Sigmoid colon (tissue), 7 donors: ENCODE measurements around the gene CENPU. TPM values are rescaled to one million over a fixed set of nuclear protein-coding genes. Genes with fewer than 3 reads are reported as not detected.

Source experiments
- DNase-seq: peaks from one replicate; pipeline ENCODE4 v3.0.0-alpha.2; 2019
- H3K27ac ChIP-seq, 4 donors: fragments of 200-600 bp; sonication (generic); one replicate each; pipeline ENCODE4 v1.5.1; 2016 to 2019; ENCODE audit warnings: mild to moderate bottlenecking in 1 of 4
- H3K27me3 ChIP-seq, 3 donors: fragments of 200-600 bp; sonication (generic); one replicate each; pipeline ENCODE4 v1.5.1; 2019; ENCODE audit warnings: mild to moderate bottlenecking in 1 of 3
- H3K36me3 ChIP-seq, 4 donors: fragments of 200-600 bp; sonication (generic); one replicate each; pipeline ENCODE4 v1.5.1; 2016 to 2019
- H3K4me1 ChIP-seq, 4 donors: fragments of 200-600 bp; sonication (generic); one replicate each; pipeline ENCODE4 v1.5.1; 2017 to 2019
- H3K4me3 ChIP-seq, 4 donors: fragments of 200-600 bp; sonication (generic); one replicate each; pipeline ENCODE4 v1.5.1; 2017 to 2019; ENCODE audit warnings: mild to moderate bottlenecking in 2 of 4, moderate library complexity in 1 of 4
- H3K9me3 ChIP-seq, 4 donors: fragments of 200-600 bp in 3 of 4; sonication (generic) in 3 of 4; one replicate each; pipeline versions ENCODE4 v1.5.1 to v1.6.1; 2013 to 2019
- CTCF ChIP-seq, 4 experiments: fragments of 450-650 bp in 3 of 4; fragments of 200-600 bp in 1 of 4; IDR thresholded peaks; one replicate each; pipeline ENCODE4 v1.5.1; 2016 to 2019; ENCODE audit warnings: antibody characterized with exemption in 4 of 4, mild to moderate bottlenecking in 3 of 4, moderate library complexity in 2 of 4
- EP300 ChIP-seq, 4 donors: sonication (generic); formaldehyde crosslinking; IDR thresholded peaks; one replicate each; pipeline ENCODE4 v1.6.1; 2017; ENCODE audit warnings: antibody characterized with exemption in 4 of 4
- POLR2A ChIP-seq, 2 donors: fragments of 450-650 bp; IDR thresholded peaks; one replicate each; pipeline ENCODE4 v1.6.1; 2016; ENCODE audit warnings: antibody characterized with exemption in 2 of 2, mild to moderate bottlenecking in 2 of 2, moderate library complexity in 2 of 2
- POLR2AphosphoS5 ChIP-seq, 4 donors: sonication (generic); formaldehyde crosslinking; IDR thresholded peaks; one replicate each; pipeline ENCODE4 v1.6.1; 2017; ENCODE audit warnings: antibody characterized with exemption in 4 of 4
- WGBS, 2 donors: extraction: QIAGEN DNeasy Blood & Tissue Kit; methylation state at CpG; one replicate each; pipeline ENCODE4 v1.1.7; 2013; 5-methylcytosine and 5-hydroxymethylcytosine counted together
- intact Hi-C: fragments of 100-400 bp; cut with DNase I; formaldehyde crosslinking; loops from one replicate; pipeline ENCODE4 v1.15.1; 2023
- polyA plus RNA-seq, 3 donors: library from polyadenylated mRNA; stranded (reverse); fragments of 200-250 nt; gene quantifications; one replicate each; pipeline ENCODE4 v1.2.3, GENCODE V29; 2013
- total RNA-seq, 4 donors: library from RNA; depleted of rRNA; stranded (reverse); fragments of >200 nt; gene quantifications; one replicate each; pipeline ENCODE4 v1.1.0, GENCODE V29; 2016
- donor health status: healthy with polysubstance abuse.
- donor health status: Bipolar disorder and iron deficiency.
- donor health status: healthy.

Gene CENPU
- total and polyA plus RNA-seq, 7 donors, result 0.95 to 14.4 (median 2.8) TPM; not detected in 1

- H3K36me3 ChIP-seq, result peaks cover 0 to 40% (median 0%) of the 10 kb centered on the region in 4 donors
- no peak overlapping the region for H3K4me3 ChIP-seq
Observed at GRCh38 chr4:184689681-184690080, 44.2 kb downstream of the CENPU start.

GRCh38 chr4:184688447-184688846 lies 45.4 kb downstream of the CENPU start:
- peaks cover 0 to 40% (median 0%) of the 10 kb centered on the region in 4 donors for H3K36me3 ChIP-seq
- TF ChIP-seq EP300 (IDR thresholded peaks at IDR 0.05) (no peak), CTCF (IDR thresholded peaks at IDR 0.05) (no peak), POLR2AphosphoS5 (IDR thresholded peaks at IDR 0.05) (no peak), POLR2A (IDR thresholded peaks at IDR 0.05) (no peak)
- 73 to 86% methylated on average over 11 of the region's 11 CpGs for WGBS, 2 donors

More at GRCh38 chr4:184689681-184690080, 44.2 kb downstream of the CENPU start:
- Histone ChIP-seq H3K27ac (no peak overlapping the region), H3K9me3 (no peaks in the 10 kb centered on the region), H3K4me1 (peaks cover 0 to 6% (median 4%) of the 10 kb centered on the region in 4 donors), H3K27me3 (no peaks in the 10 kb centered on the region)
- WGBS, 2 donors, result 58 to 77% methylated on average over 5 of the region's 5 CpGs
- TF ChIP-seq POLR2A (IDR thresholded peaks at IDR 0.05) (no peak), EP300 (IDR thresholded peaks at IDR 0.05) (no peak), CTCF (IDR thresholded peaks at IDR 0.05) (no peak), POLR2AphosphoS5 (IDR thresholded peaks at IDR 0.05) (no peak)
- DNase-seq, result no peak
- intact Hi-C loops, result no loop called here

GRCh38 chr4:184688005-184688404 lies 45.9 kb downstream of the CENPU start:
- no peak for DNase-seq
- Histone ChIP-seq H3K9me3 (no peaks in the 10 kb centered on the region), H3K4me3 (no peak overlapping the region), H3K27me3 (no peaks in the 10 kb centered on the region), H3K27ac (no peak overlapping the region), H3K36me3 (peaks cover 0 to 38% (median 0%) of the 10 kb centered on the region in 4 donors), H3K4me1 (no peaks in the 10 kb centered on the region)
- intact Hi-C loops, result no loop called here
- TF ChIP-seq POLR2A (IDR thresholded peaks at IDR 0.05) (no peak), POLR2AphosphoS5 (IDR thresholded peaks at IDR 0.05) (no peak), EP300 (IDR thresholded peaks at IDR 0.05) (no peak), CTCF (IDR thresholded peaks at IDR 0.05) (no peak)
- WGBS, 2 donors, result 40 to 55% methylated on average over 3 of the region's 3 CpGs

More at GRCh38 chr4:184688447-184688846, 45.4 kb downstream of the CENPU start:
- DNase-seq, result no peak
- H3K27me3 ChIP-seq, result no peaks in the 10 kb centered on the region
- no peaks in the 10 kb centered on the region for H3K4me1 ChIP-seq
- no peaks in the 10 kb centered on the region for H3K9me3 ChIP-seq
- H3K27ac ChIP-seq, result no peak overlapping the region
- H3K4me3 ChIP-seq, result no peak overlapping the region
- intact Hi-C loops, result no loop called here

DNA sequence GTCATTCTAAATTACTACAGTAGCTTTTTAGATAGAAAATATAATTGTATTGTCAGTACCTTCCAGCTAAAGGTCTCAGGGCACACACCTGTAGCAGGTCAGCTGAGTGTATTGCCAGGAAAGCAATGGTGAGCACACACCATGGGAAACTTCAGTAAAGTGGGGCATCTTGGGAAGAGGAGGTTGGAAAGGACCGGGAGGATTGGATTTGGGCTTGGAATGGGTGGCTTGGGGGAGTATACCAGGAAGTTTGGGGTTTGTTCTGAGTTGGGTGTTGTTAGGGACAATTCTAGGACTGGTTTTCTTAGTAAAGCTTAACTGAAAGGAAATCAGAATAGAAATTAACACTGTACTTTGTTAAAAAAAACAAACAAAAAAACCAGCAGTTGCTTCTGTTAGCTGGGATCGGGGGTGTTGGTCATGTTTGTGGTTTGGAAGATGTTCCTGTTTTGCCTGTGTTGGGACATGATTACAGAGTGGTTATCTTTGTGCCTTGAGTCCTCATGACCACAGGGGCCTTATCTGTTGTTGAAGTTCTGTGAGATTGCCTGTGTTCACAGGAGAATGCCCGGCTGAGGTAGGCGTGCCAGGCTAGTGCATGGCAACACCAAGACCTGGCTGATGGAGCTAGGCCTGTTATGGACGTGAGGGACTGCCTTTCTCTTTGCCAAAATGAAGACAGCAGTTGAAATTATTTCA lies 49.3 kb downstream of the CENPU start:
- no peak overlapping the region for H3K27ac ChIP-seq
- H3K27me3 ChIP-seq, result no peaks in the 10 kb centered on the region
- TF ChIP-seq POLR2AphosphoS5 (IDR thresholded peaks at IDR 0.05) (no peak), POLR2A (IDR thresholded peaks at IDR 0.05) (no peak), EP300 (IDR thresholded peaks at IDR 0.05) (no peak), CTCF (IDR thresholded peaks at IDR 0.05) (no peak)
- peaks cover 0 to 35% (median 2%) of the 10 kb centered on the region in 4 donors for H3K36me3 ChIP-seq
- WGBS, 2 donors, result 56 to 72% methylated on average over 5 of the region's 5 CpGs
- no peaks in the 10 kb centered on the region for H3K4me1 ChIP-seq
- H3K4me3 ChIP-seq, result no peak overlapping the region
- no peak for DNase-seq
- no peaks in the 10 kb centered on the region for H3K9me3 ChIP-seq
- intact Hi-C loops, result no loop called here
